Chondrocyte (in vitro differentiated cells): ENCODE measurements around the gene NSMF. TPM values are rescaled to one million over a fixed set of nuclear protein-coding genes. Genes with fewer than 3 reads are reported as not detected.

Experiments used
- DNase-seq: peaks from one replicate; pipeline ENCODE4 v3.0.0; 2021; ENCODE audit warnings: mixed read lengths, low spot score
- H3K27ac Mint-ChIP-seq: one replicate; pipeline ENCODE4 v1.8.0; 2021; ENCODE audit warnings: mild to moderate bottlenecking, moderate library complexity, mixed read lengths; ENCODE audit not compliant: unreplicated experiment
- H3K27me3 Mint-ChIP-seq: 2 replicates; pipeline ENCODE4 v1.8.0; 2021; ENCODE audit warnings: low read depth, mixed read lengths
- H3K36me3 Mint-ChIP-seq: 2 replicates; pipeline ENCODE4 v1.8.0; 2021; ENCODE audit warnings: low read depth, mixed read lengths
- H3K4me1 Mint-ChIP-seq: 2 replicates; pipeline ENCODE4 v1.8.0; 2021; ENCODE audit warnings: low read depth, mild to moderate bottlenecking, mixed read lengths
- H3K4me3 Mint-ChIP-seq: one replicate; pipeline ENCODE4 v1.8.0; 2021; ENCODE audit warnings: mild to moderate bottlenecking, moderate library complexity, mixed read lengths; ENCODE audit not compliant: unreplicated experiment
- H3K9me3 Mint-ChIP-seq: 2 replicates; pipeline ENCODE4 v1.8.0; 2021; ENCODE audit warnings: low read depth, mixed read lengths
- CTCF ChIP-seq: fragments of 200-600 bp; sonication (generic); IDR thresholded peaks from 2 replicates; pipeline ENCODE4 v1.5.0; 2021; ENCODE audit warnings: antibody characterized with exemption, mild to moderate bottlenecking, moderate library complexity
- total RNA-seq: library from RNA; stranded (reverse); gene quantifications from 3 replicates; pipeline ENCODE4 v1.2.1, GENCODE V29; 2021

Gene NSMF
- total RNA-seq, 1 donor from 2014 or later: 86.1 TPM

- peaks cover 36% of the 10 kb centered on the region for H3K4me1 Mint-ChIP-seq
- H3K27ac Mint-ChIP-seq: peak overlapping the region; percentile 91
- no peak for TF ChIP-seq CTCF
- H3K4me3 Mint-ChIP-seq: peak overlapping the region; percentile 57
- DNase-seq: no peak
- H3K27me3 Mint-ChIP-seq: no peaks in the 10 kb centered on the region
- no peaks in the 10 kb centered on the region for H3K9me3 Mint-ChIP-seq
- peaks cover 3% of the 10 kb centered on the region for H3K36me3 Mint-ChIP-seq
These were observed 2.2 kb downstream of the NSMF start for GRCh38 chr9:137456864-137457405.

GRCh38 chr9:137456061-137456863 is 2.9 kb downstream of the NSMF start:
- H3K27me3 Mint-ChIP-seq: no peaks in the 10 kb centered on the region
- peaks cover 3% of the 10 kb centered on the region for H3K36me3 Mint-ChIP-seq
- no peak for TF ChIP-seq CTCF
- H3K4me1 Mint-ChIP-seq: peaks cover 36% of the 10 kb centered on the region
- DNase-seq: no peak
- H3K4me3 Mint-ChIP-seq: peak overlapping the region; percentile 57
- H3K9me3 Mint-ChIP-seq: no peaks in the 10 kb centered on the region
- peak overlapping the region; percentile 91 for H3K27ac Mint-ChIP-seq

GRCh38 chr9:137455359-137455991 is 3.7 kb downstream of the NSMF start:
- Mint-ChIP-seq H3K4me1 (peaks cover 36% of the 10 kb centered on the region), H3K36me3 (peaks cover 3% of the 10 kb centered on the region), H3K27ac (peak overlapping the region; percentile 91), H3K27me3 (no peaks in the 10 kb centered on the region), H3K4me3 (peak overlapping the region; percentile 48), H3K9me3 (no peaks in the 10 kb centered on the region)
- no peak for DNase-seq
- TF ChIP-seq CTCF: no peak

- Mint-ChIP-seq H3K4me3 (no peak overlapping the region), H3K27ac (peak overlapping the region; percentile 57), H3K27me3 (no peaks in the 10 kb centered on the region), H3K36me3 (peaks cover 3% of the 10 kb centered on the region), H3K4me1 (peaks cover 36% of the 10 kb centered on the region), H3K9me3 (no peaks in the 10 kb centered on the region)
- no peak for DNase-seq
- no peak for TF ChIP-seq CTCF
These were observed 4.4 kb downstream of the NSMF start for GRCh38 chr9:137454597-137455358.

- Mint-ChIP-seq H3K9me3 (no peaks in the 10 kb centered on the region), H3K27me3 (no peaks in the 10 kb centered on the region), H3K4me3 (no peak overlapping the region), H3K36me3 (peaks cover 3% of the 10 kb centered on the region), H3K27ac (no peak overlapping the region), H3K4me1 (peaks cover 36% of the 10 kb centered on the region)
- DNase-seq: no peak
- TF ChIP-seq CTCF: no peak
These were observed 5.0 kb downstream of the NSMF start for GRCh38 chr9:137454145-137454596.
